Activated T-helper 17 cell treated with anti-CD3 and anti-CD28 coated beads, Interleukin-2, amount 50 U/mL, for 72 hours (primary cell): ENCODE results near the gene VCL. TPM values are rescaled to one million over a fixed set of nuclear protein-coding genes. Genes with fewer than 3 reads are reported as not detected.
"Not testable (repeated sequence)": the region's sequence is repeated elsewhere in the genome, so short reads cannot be mapped to it uniquely, and the experiment has no call there.

ENCODE experiments used
- ATAC-seq: fragments of 150-1000 bp; cut with Tn5 transposase; replicated peaks from 2 replicates; pipeline ENCODE4 v1.10.0; 2021; ENCODE audit warnings: mild to moderate bottlenecking, moderate library complexity
- H3K27ac Mint-ChIP-seq: one replicate; pipeline ENCODE4 v1.8.0; 2022; ENCODE audit warnings: mixed read lengths
- H3K27me3 Mint-ChIP-seq: one replicate; pipeline ENCODE4 v1.8.0; 2022; ENCODE audit warnings: mixed read lengths
- H3K36me3 Mint-ChIP-seq: one replicate; pipeline ENCODE4 v1.8.0; 2022; ENCODE audit warnings: low read depth, mild to moderate bottlenecking, mixed read lengths
- H3K4me1 Mint-ChIP-seq: one replicate; pipeline ENCODE4 v1.8.0; 2022; ENCODE audit warnings: mixed read lengths
- H3K4me3 Mint-ChIP-seq: one replicate; pipeline ENCODE4 v1.8.0; 2022; ENCODE audit warnings: mild to moderate bottlenecking, mixed read lengths
- H3K9me3 Mint-ChIP-seq: one replicate; pipeline ENCODE4 v1.8.0; 2022; ENCODE audit warnings: mixed read lengths
- total RNA-seq, 2 donors: library from RNA; stranded (reverse); gene quantifications; one replicate each; pipeline ENCODE4 v1.2.3, GENCODE V29; 2022

The VCL gene
- total RNA-seq, 2 donors from 2014 or later, result 18.4 to 27.2 TPM

GRCh38 chr10:74032208-74032607 is 34.3 kb downstream of the VCL start:
- not testable (repeated sequence) for H3K9me3 Mint-ChIP-seq, H3K4me3 Mint-ChIP-seq, ATAC-seq, H3K27me3 Mint-ChIP-seq, H3K27ac Mint-ChIP-seq
- H3K4me1 Mint-ChIP-seq, result peaks cover 35% of the 10 kb centered on the region
- peaks cover 10% of the 10 kb centered on the region for H3K36me3 Mint-ChIP-seq

- peak overlapping the region; percentile 35 for H3K27ac Mint-ChIP-seq
- peaks cover 40% of the 10 kb centered on the region for H3K4me1 Mint-ChIP-seq
- no peak overlapping the region for H3K4me3 Mint-ChIP-seq
- no peaks in the 10 kb centered on the region for H3K9me3 Mint-ChIP-seq
- peaks cover 6% of the 10 kb centered on the region for H3K36me3 Mint-ChIP-seq
- ATAC-seq, result no peak
- no peaks in the 10 kb centered on the region for H3K27me3 Mint-ChIP-seq
Measured at GRCh38 chr10:74032900-74033655, 35.2 kb downstream of the VCL start.

GRCh38 chr10:74033702-74034101 is 35.8 kb downstream of the VCL start:
- no peak for ATAC-seq
- H3K4me3 Mint-ChIP-seq, result no peak overlapping the region
- no peaks in the 10 kb centered on the region for H3K9me3 Mint-ChIP-seq
- no peaks in the 10 kb centered on the region for H3K27me3 Mint-ChIP-seq
- H3K27ac Mint-ChIP-seq, result peak overlapping the region; percentile 35
- peaks cover 6% of the 10 kb centered on the region for H3K36me3 Mint-ChIP-seq
- peaks cover 40% of the 10 kb centered on the region for H3K4me1 Mint-ChIP-seq

GRCh38 chr10:74034301-74034700 is 36.4 kb downstream of the VCL start:
- Mint-ChIP-seq H3K9me3 (no peaks in the 10 kb centered on the region), H3K36me3 (peaks cover 6% of the 10 kb centered on the region), H3K27ac (peak overlapping the region; percentile 35), H3K4me3 (peak overlapping the region; percentile 22), H3K27me3 (no peaks in the 10 kb centered on the region), H3K4me1 (peaks cover 43% of the 10 kb centered on the region)
- ATAC-seq, result peak; percentile 78

- H3K9me3 Mint-ChIP-seq, result no peaks in the 10 kb centered on the region
- H3K36me3 Mint-ChIP-seq, result peaks cover 6% of the 10 kb centered on the region
- no peak overlapping the region for H3K4me3 Mint-ChIP-seq
- peak overlapping the region; percentile 26 for H3K27ac Mint-ChIP-seq
- no peak for ATAC-seq
- peaks cover 51% of the 10 kb centered on the region for H3K4me1 Mint-ChIP-seq
- H3K27me3 Mint-ChIP-seq, result no peaks in the 10 kb centered on the region
Measured at GRCh38 chr10:74035303-74035702, 37.4 kb downstream of the VCL start.

GRCh38 chr10:74036474-74036873 is 38.6 kb downstream of the VCL start:
- no peaks in the 10 kb centered on the region for H3K27me3 Mint-ChIP-seq
- H3K9me3 Mint-ChIP-seq, result no peaks in the 10 kb centered on the region
- H3K4me3 Mint-ChIP-seq, result no peak overlapping the region
- peaks cover 6% of the 10 kb centered on the region for H3K36me3 Mint-ChIP-seq
- H3K27ac Mint-ChIP-seq, result no peak overlapping the region
- H3K4me1 Mint-ChIP-seq, result peaks cover 42% of the 10 kb centered on the region
- ATAC-seq, result no peak

GRCh38 chr10:74039561-74040145 is 41.7 kb downstream of the VCL start:
- no peak for ATAC-seq
- H3K36me3 Mint-ChIP-seq, result peaks cover 20% of the 10 kb centered on the region
- H3K4me3 Mint-ChIP-seq, result peak overlapping the region; percentile 40
- H3K9me3 Mint-ChIP-seq, result no peaks in the 10 kb centered on the region
- peaks cover 23% of the 10 kb centered on the region for H3K4me1 Mint-ChIP-seq
- H3K27ac Mint-ChIP-seq, result peak overlapping the region; percentile 73
- H3K27me3 Mint-ChIP-seq, result no peaks in the 10 kb centered on the region

- Mint-ChIP-seq H3K36me3 (peaks cover 27% of the 10 kb centered on the region), H3K27ac (peak overlapping the region; percentile 73), H3K4me1 (peaks cover 23% of the 10 kb centered on the region), H3K27me3 (no peaks in the 10 kb centered on the region), H3K4me3 (peak overlapping the region; percentile 40), H3K9me3 (no peaks in the 10 kb centered on the region)
- peak; percentile 49 for ATAC-seq
Measured at GRCh38 chr10:74040200-74041126, 42.5 kb downstream of the VCL start.

- Mint-ChIP-seq H3K4me3 (no peak overlapping the region), H3K27ac (no peak overlapping the region)
Measured at GRCh38 chr10:74044419-74044818, 46.5 kb downstream of the VCL start.

GRCh38 chr10:74047304-74047703 is 49.4 kb downstream of the VCL start:
- H3K36me3 Mint-ChIP-seq, result peaks cover 30% of the 10 kb centered on the region
- ATAC-seq, result no peak
- H3K27me3 Mint-ChIP-seq, result no peaks in the 10 kb centered on the region
- H3K27ac Mint-ChIP-seq, result no peak overlapping the region
- H3K4me3 Mint-ChIP-seq, result no peak overlapping the region
- no peaks in the 10 kb centered on the region for H3K9me3 Mint-ChIP-seq
- H3K4me1 Mint-ChIP-seq, result peaks cover 7% of the 10 kb centered on the region

More at GRCh38 chr10:74044419-74044818, 46.5 kb downstream of the VCL start:
- Mint-ChIP-seq H3K4me1 (peaks cover 15% of the 10 kb centered on the region), H3K9me3 (no peaks in the 10 kb centered on the region), H3K27me3 (no peaks in the 10 kb centered on the region), H3K36me3 (peaks cover 30% of the 10 kb centered on the region)
- ATAC-seq, result no peak

- Mint-ChIP-seq H3K36me3 (peaks cover 30% of the 10 kb centered on the region), H3K9me3 (no peaks in the 10 kb centered on the region), H3K27ac (no peak overlapping the region), H3K27me3 (no peaks in the 10 kb centered on the region), H3K4me1 (peaks cover 7% of the 10 kb centered on the region), H3K4me3 (no peak overlapping the region)
- no peak for ATAC-seq
Measured at GRCh38 chr10:74047871-74048270, 50.0 kb downstream of the VCL start.

- Mint-ChIP-seq H3K36me3 (peaks cover 26% of the 10 kb centered on the region), H3K4me3 (no peak overlapping the region), H3K27me3 (no peaks in the 10 kb centered on the region), H3K9me3 (no peaks in the 10 kb centered on the region), H3K27ac (no peak overlapping the region), H3K4me1 (peaks cover 7% of the 10 kb centered on the region)
- ATAC-seq, result no peak
Measured at GRCh38 chr10:74048433-74048832, 50.5 kb downstream of the VCL start.

GRCh38 chr10:74049955-74050354 is 52.0 kb downstream of the VCL start:
- H3K27me3 Mint-ChIP-seq, result no peaks in the 10 kb centered on the region
- peaks cover 11% of the 10 kb centered on the region for H3K4me1 Mint-ChIP-seq
- H3K9me3 Mint-ChIP-seq, result no peaks in the 10 kb centered on the region
- H3K36me3 Mint-ChIP-seq, result peaks cover 14% of the 10 kb centered on the region
- ATAC-seq, result no peak
- no peak overlapping the region for H3K4me3 Mint-ChIP-seq
- no peak overlapping the region for H3K27ac Mint-ChIP-seq

- no peaks in the 10 kb centered on the region for H3K9me3 Mint-ChIP-seq
- peaks cover 7% of the 10 kb centered on the region for H3K36me3 Mint-ChIP-seq
- H3K27me3 Mint-ChIP-seq, result no peaks in the 10 kb centered on the region
- peaks cover 12% of the 10 kb centered on the region for H3K4me1 Mint-ChIP-seq
- H3K4me3 Mint-ChIP-seq, result no peak overlapping the region
- H3K27ac Mint-ChIP-seq, result no peak overlapping the region
- ATAC-seq, result no peak
Measured at GRCh38 chr10:74050653-74051052, 52.7 kb downstream of the VCL start.
